Measurements from ENCODE around the gene COLEC12.

Gene COLEC12

DNA sequence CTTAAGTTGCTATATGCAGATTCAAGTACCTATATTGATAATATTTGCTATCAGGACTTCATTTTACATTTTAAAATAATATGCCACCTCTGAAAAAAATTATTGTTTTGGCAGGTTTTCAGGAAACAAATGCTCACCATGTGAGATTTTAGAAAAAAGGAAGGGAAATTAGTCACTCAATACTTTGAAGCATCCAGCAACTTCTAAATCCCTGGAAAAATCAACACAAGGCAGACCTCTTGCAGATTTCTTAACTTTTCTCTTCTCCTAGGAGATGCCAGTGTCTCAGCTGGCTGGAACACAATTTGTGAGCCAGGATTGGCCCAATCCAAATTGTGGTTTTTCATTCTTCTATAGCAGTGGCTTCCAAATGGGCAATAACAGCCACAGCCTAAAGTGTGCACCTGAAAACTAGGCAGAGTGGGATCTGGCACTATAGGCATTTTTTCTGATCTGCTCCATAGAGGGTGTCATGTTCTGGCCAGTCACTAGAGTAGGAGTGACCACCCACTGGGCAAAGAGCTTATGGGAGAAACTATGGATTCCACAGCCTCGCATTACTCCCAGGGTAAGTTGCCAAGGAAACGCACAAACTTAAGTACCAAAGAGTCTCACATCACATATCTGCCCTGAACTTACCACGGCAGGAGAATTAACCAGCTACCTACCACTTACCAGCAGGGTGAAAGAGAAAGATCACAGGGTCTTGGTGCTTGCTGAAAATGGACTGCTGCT is 204.6 kb downstream of the COLEC12 start:
- no peak for TF ChIP-seq TOX (CRISPR knock-in tag; IDR thresholded peaks at IDR 0.05; ENCODE audit: borderline replicate concordance)
- TF ChIP-seq, protein P1, sequence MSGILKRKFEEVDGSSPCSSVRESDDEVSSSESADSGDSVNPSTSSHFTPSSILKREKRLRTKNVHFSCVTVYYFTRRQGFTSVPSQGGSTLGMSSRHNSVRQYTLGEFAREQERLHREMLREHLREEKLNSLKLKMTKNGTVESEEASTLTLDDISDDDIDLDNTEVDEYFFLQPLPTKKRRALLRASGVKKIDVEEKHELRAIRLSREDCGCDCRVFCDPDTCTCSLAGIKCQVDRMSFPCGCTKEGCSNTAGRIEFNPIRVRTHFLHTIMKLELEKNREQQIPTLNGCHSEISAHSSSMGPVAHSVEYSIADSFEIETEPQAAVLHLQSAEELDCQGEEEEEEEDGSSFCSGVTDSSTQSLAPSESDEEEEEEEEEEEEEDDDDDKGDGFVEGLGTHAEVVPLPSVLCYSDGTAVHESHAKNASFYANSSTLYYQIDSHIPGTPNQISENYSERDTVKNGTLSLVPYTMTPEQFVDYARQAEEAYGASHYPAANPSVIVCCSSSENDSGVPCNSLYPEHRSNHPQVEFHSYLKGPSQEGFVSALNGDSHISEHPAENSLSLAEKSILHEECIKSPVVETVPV (CRISPR knock-in tag; IDR thresholded peaks at IDR 0.05), result no peak
- ATAC-seq, result peak; percentile 20; the same call in 2 of the 3 replicates

GRCh38 chr18:294566-294965 is 205.9 kb downstream of the COLEC12 start:
- ATAC-seq, result no peak
- TF ChIP-seq, protein P2, sequence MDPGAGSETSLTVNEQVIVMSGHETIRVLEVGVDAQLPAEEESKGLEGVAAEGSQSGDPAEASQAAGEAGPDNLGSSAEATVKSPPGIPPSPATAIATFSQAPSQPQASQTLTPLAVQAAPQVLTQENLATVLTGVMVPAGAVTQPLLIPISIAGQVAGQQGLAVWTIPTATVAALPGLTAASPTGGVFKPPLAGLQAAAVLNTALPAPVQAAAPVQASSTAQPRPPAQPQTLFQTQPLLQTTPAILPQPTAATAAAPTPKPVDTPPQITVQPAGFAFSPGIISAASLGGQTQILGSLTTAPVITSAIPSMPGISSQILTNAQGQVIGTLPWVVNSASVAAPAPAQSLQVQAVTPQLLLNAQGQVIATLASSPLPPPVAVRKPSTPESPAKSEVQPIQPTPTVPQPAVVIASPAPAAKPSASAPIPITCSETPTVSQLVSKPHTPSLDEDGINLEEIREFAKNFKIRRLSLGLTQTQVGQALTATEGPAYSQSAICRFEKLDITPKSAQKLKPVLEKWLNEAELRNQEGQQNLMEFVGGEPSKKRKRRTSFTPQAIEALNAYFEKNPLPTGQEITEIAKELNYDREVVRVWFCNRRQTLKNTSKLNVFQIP (CRISPR knock-in tag; IDR thresholded peaks at IDR 0.05; ENCODE audit: borderline replicate concordance, low read depth), result no peak
- no peak for TF ChIP-seq ESRRG (CRISPR knock-in tag; IDR thresholded peaks at IDR 0.05)
- no peak for TF ChIP-seq ZNF565 (CRISPR knock-in tag; conservative IDR thresholded peaks at IDR 0.05; ENCODE audit: low read depth)
- TF ChIP-seq CREB5 (CRISPR knock-in tag; IDR thresholded peaks at IDR 0.05; ENCODE audit: low read depth), result no peak
- TF ChIP-seq TSHZ2 (CRISPR knock-in tag; IDR thresholded peaks at IDR 0.05), result no peak
- no peak for TF ChIP-seq ZC3H10 (CRISPR knock-in tag; IDR thresholded peaks at IDR 0.05)
- TF ChIP-seq RARB (CRISPR knock-in tag; IDR thresholded peaks at IDR 0.05), result no peak
- TF ChIP-seq ZNF8 (CRISPR knock-in tag; IDR thresholded peaks at IDR 0.05), result no peak
- no peak for TF ChIP-seq GLIS3 (CRISPR knock-in tag; IDR thresholded peaks at IDR 0.05)
- no peak for TF ChIP-seq TOX (CRISPR knock-in tag; IDR thresholded peaks at IDR 0.05; ENCODE audit: borderline replicate concordance)
- no peak for TF ChIP-seq CSDC2 (CRISPR knock-in tag; IDR thresholded peaks at IDR 0.05)
- TF ChIP-seq, protein P1 (CRISPR knock-in tag; IDR thresholded peaks at IDR 0.05), result no peak
- no peak for TF ChIP-seq SNAI2 (CRISPR knock-in tag; IDR thresholded peaks at IDR 0.05)
- no peak for TF ChIP-seq ARNTL (CRISPR knock-in tag; IDR thresholded peaks at IDR 0.05; ENCODE audit: borderline replicate concordance, low read depth)
- TF ChIP-seq PPARA (CRISPR knock-in tag; IDR thresholded peaks at IDR 0.05; ENCODE audit: borderline replicate concordance), result no peak
- TF ChIP-seq TCF4 (CRISPR knock-in tag; IDR thresholded peaks at IDR 0.05; ENCODE audit: borderline replicate concordance), result no peak
- no peak for TF ChIP-seq OSR1 (CRISPR knock-in tag; IDR thresholded peaks at IDR 0.05)
- TF ChIP-seq ISL1 (CRISPR knock-in tag; IDR thresholded peaks at IDR 0.05), result no peak
- no peak for TF ChIP-seq ZFP3 (CRISPR knock-in tag; IDR thresholded peaks at IDR 0.05)
- no peak for TF ChIP-seq ZFP30 (CRISPR knock-in tag; IDR thresholded peaks at IDR 0.05)

DNA sequence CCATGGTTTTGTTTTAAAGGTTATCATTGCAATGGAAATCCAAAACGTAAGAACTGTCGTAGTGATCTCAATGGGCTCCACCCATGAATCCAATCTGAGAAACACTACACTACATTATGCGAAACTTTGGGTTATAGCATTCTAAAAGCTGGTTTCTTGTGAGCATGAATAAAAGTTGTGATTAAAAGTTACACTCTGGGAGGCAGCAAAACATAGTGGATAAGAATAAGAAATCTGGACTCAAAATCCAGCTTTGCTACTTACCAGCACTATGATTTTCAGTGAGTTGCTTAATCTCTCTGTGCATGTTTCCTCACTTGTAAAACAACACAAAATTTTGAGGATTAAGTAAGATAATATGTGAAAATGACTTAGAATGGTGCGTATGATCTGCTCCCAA is 207.0 kb downstream of the COLEC12 start:
- TF ChIP-seq BACH2 (CRISPR knock-in tag; IDR thresholded peaks at IDR 0.05; ENCODE audit: borderline replicate concordance) (no peak), ISL1 (CRISPR knock-in tag; IDR thresholded peaks at IDR 0.05) (no peak), RARB (CRISPR knock-in tag; IDR thresholded peaks at IDR 0.05) (no peak), GLIS3 (CRISPR knock-in tag; IDR thresholded peaks at IDR 0.05) (no peak), ZC3H10 (CRISPR knock-in tag; IDR thresholded peaks at IDR 0.05) (no peak), CREB5 (CRISPR knock-in tag; IDR thresholded peaks at IDR 0.05; ENCODE audit: low read depth) (no peak)
- TF ChIP-seq, protein P1 (CRISPR knock-in tag; IDR thresholded peaks at IDR 0.05), result no peak
- ATAC-seq, result peak; percentile 50; the same call in 2 of the 3 replicates

All from SK-N-SH treated with all-trans-retinoic acid at 6 μM for 48 hours (cell line).